Pericardium fibroblast (primary cell): ENCODE measurements around the gene TRIM52. TPM values are rescaled to one million over a fixed set of nuclear protein-coding genes. Genes with fewer than 3 reads are reported as not detected.

ENCODE experiments used
- total RNA-seq: library from RNA; depleted of rRNA; stranded (reverse); fragments of >200 nt; gene quantifications from 2 replicates; pipeline ENCODE4 v1.2.3, GENCODE V29; 2015

The TRIM52 gene
- 4.4 and 5.7 TPM in 2 replicates for total RNA-seq

DNA sequence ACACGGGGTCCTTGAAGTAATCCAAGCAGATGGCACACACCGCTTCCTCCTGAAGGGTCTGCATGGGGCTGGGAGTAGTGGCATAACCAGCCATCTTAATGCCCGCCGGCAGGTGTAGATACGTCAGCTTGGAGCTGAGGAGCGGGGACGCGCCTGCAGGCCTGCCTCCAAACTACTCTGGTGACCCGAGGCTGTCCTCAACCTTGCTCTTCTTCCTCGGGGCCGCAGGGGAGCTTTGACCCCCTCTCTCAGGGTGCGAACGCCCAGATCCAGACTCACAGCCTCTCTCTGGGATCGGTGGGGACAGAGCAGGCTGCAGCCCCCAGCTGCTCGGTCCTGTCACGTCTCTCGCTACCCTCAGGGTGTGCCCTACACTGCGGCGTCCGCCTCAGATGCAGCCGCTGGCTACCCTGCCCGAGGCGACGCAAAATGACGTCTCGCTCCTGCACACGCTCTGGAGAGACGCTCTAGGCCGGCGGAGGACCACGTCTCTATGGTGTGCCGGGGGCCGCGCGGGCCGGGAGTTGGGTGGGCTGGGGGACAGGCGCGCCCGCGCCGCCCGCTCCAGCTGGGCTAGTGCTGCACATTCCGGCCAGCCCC is at the start of gene TRIM52:
Gene TRIM52 (minus strand): TSS at position 424 of the 600 bp plus-strand sequence. CDS start 330 bp downstream, at position 94.

DNA sequence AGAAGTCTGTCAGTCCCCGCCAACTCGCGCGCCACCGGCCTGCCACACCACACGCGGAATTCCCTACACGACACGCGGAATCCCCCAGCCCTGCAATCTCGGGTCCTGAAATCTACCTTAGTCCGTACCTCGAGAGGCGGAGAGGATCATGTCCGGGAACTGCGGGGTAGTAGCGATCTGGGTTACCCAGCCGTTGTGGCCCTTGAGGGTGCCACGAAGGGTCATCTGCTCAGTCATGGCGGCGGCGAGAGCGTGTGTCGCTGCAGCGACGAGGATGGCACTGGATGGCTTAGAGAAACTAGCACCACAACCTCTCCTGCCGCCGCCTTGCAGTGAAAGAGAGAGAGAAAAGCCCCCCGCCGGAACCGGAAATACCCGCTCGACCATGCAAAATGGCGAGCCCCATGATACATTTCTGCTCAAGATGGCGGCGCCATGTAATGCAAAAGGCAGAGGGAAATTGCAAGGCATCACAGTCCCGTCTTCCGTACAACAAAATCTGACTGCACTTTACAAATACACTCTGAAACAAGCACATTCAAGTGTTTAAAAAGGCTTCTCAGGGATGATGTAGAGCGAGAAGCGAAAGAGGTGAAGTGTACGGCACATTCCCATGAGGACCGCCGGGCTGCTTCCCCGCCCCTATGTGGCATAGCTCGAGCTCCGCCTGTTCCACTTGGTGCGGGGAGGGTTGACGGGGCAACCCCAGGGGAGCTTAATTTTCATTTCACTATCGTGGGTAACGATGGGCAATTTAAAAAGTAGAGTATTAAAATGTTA is 17.2 kb downstream of the TRIM52 start, which contains the start of gene RACK1:
Gene RACK1 (minus strand): TSS at position 343 of the 780 bp plus-strand sequence. CDS start 106 bp downstream, at position 237.

GRCh38 chr5:181223058-181223728 is 37.8 kb downstream of the TRIM52 start, which contains the start of gene TRIM41:
TSS of gene TRIM41 (plus strand) at chr5:181223281. CDS start at chr5:181224000, 719 bp downstream.

Other genes starting within 250 kb of the TRIM52 start
- not detected in 2 replicates for gene BTNL9, start 220.9 kb downstream of the TRIM52 start, total RNA-seq
- not detected in 2 replicates for gene OR2V1, start 130.0 kb downstream of the TRIM52 start, total RNA-seq
- gene OR2V2, start 113.6 kb downstream of the TRIM52 start, total RNA-seq = not detected in 2 replicates
- 0.94 and 1.9 TPM in 2 replicates for gene TRIM7, start 55.9 kb downstream of the TRIM52 start, total RNA-seq
- gene TRIM41, start 37.9 kb downstream of the TRIM52 start, total RNA-seq = 13.0 and 15.8 TPM in 2 replicates
- gene RACK1, start 17.2 kb downstream of the TRIM52 start, total RNA-seq = 3,255 and 5,180 TPM in 2 replicates
- not detected in 2 replicates for gene OR4F3, start 106.1 kb upstream of the TRIM52 start, total RNA-seq